ENCODE results near the gene YPEL5. TPM values are rescaled to one million over a fixed set of nuclear protein-coding genes. Genes with fewer than 3 reads are reported as not detected.

YPEL5 gene
- total RNA-seq, 1 donor from 2014 or later, result 84.2 TPM

GRCh38 chr2:30177956-30178355 is 31.1 kb downstream of the YPEL5 start:
- TF ChIP-seq CTCF (IDR thresholded peaks at IDR 0.05; ENCODE audit: insufficient read depth, low read length, severe bottlenecking), result no peak
- no peak for FAIRE-seq
- Histone ChIP-seq H3K4me3 (ENCODE audit: low read depth, low read length) (no peak overlapping the region), H3K27me3 (ENCODE audit: control insufficient read depth, insufficient read depth, low read length) (no peaks in the 10 kb centered on the region), H3K36me3 (ENCODE audit: control insufficient read depth, insufficient read depth, low read length) (no peaks in the 10 kb centered on the region)
- no peak for DNase-seq (ENCODE audit: low read depth)

GRCh38 chr2:30178618-30179434 is 32.0 kb downstream of the YPEL5 start:
- FAIRE-seq (peak; percentile 93), DNase-seq (ENCODE audit: low read depth) (peak; percentile 58)
- TF ChIP-seq CTCF (IDR thresholded peaks at IDR 0.05; ENCODE audit: insufficient read depth, low read length, severe bottlenecking), result no peak
- Histone ChIP-seq H3K27me3 (ENCODE audit: control insufficient read depth, insufficient read depth, low read length) (no peaks in the 10 kb centered on the region), H3K36me3 (ENCODE audit: control insufficient read depth, insufficient read depth, low read length) (no peaks in the 10 kb centered on the region), H3K4me3 (ENCODE audit: low read depth, low read length) (no peak overlapping the region)

GRCh38 chr2:30179536-30179935 is 32.7 kb downstream of the YPEL5 start:
- no peak for DNase-seq (ENCODE audit: low read depth)

GRCh38 chr2:30180226-30180625 is 33.4 kb downstream of the YPEL5 start:
- H3K27me3 ChIP-seq (ENCODE audit: control insufficient read depth, insufficient read depth, low read length), result peaks cover 2% of the 10 kb centered on the region
- no peak overlapping the region for H3K4me3 ChIP-seq (ENCODE audit: low read depth, low read length)
- TF ChIP-seq CTCF (IDR thresholded peaks at IDR 0.05; ENCODE audit: insufficient read depth, low read length, severe bottlenecking), result no peak
- DNase-seq (ENCODE audit: low read depth), result no peak
- no peak for FAIRE-seq
- no peaks in the 10 kb centered on the region for H3K36me3 ChIP-seq (ENCODE audit: control insufficient read depth, insufficient read depth, low read length)

More at GRCh38 chr2:30179536-30179935, 32.7 kb downstream of the YPEL5 start:
- Histone ChIP-seq H3K27me3 (ENCODE audit: control insufficient read depth, insufficient read depth, low read length) (peaks cover 2% of the 10 kb centered on the region), H3K4me3 (ENCODE audit: low read depth, low read length) (no peak overlapping the region), H3K36me3 (ENCODE audit: control insufficient read depth, insufficient read depth, low read length) (no peaks in the 10 kb centered on the region)
- TF ChIP-seq CTCF (IDR thresholded peaks at IDR 0.05; ENCODE audit: insufficient read depth, low read length, severe bottlenecking), result no peak
- FAIRE-seq, result peak; percentile 62

- no peak overlapping the region for H3K4me3 ChIP-seq (ENCODE audit: low read depth, low read length)
- DNase-seq (ENCODE audit: low read depth) (no peak), FAIRE-seq (no peak)
- no peaks in the 10 kb centered on the region for H3K36me3 ChIP-seq (ENCODE audit: control insufficient read depth, insufficient read depth, low read length)
- no peak for TF ChIP-seq CTCF (IDR thresholded peaks at IDR 0.05; ENCODE audit: insufficient read depth, low read length, severe bottlenecking)
- peaks cover 2% of the 10 kb centered on the region for H3K27me3 ChIP-seq (ENCODE audit: control insufficient read depth, insufficient read depth, low read length)
These were observed 34.4 kb downstream of the YPEL5 start for GRCh38 chr2:30181176-30181575.

All from bronchial epithelial cell (primary cell).